Ovary (tissue), 3 donors: ENCODE results near the gene MSL3B.

Source experiments
- CTCF ChIP-seq, 3 donors: fragments of 450-650 bp in 2 of 3; fragments of 200-600 bp in 1 of 3; IDR thresholded peaks; one replicate each; pipeline versions ENCODE4 v1.5.1 to v1.8.0; 2016 to 2022; ENCODE audit warnings: antibody characterized with exemption in 3 of 3, mild to moderate bottlenecking in 1 of 3
- POLR2A ChIP-seq: fragments of 450-650 bp; IDR thresholded peaks from one replicate; pipeline ENCODE4 v1.6.1; 2017; ENCODE audit warnings: antibody characterized with exemption, mild to moderate bottlenecking, moderate library complexity
- donor health status: DM: no; HTN: no; CAD: no.

GRCh38 chr2:233907627-233908026, 39.4 kb upstream of the MSL3B start:
- no peak for TF ChIP-seq POLR2A
- no peak for TF ChIP-seq CTCF (IDR thresholded peaks at IDR 0.05)
